Neural cell (in vitro differentiated cells): Measurements from ENCODE around the gene SULT4A1.

Experiments
- CTCF ChIP-seq: fragments of 450-650 bp; IDR thresholded peaks from 2 replicates; pipeline ENCODE4 v1.5.1; 2014; ENCODE audit warnings: antibody characterized with exemption, mild to moderate bottlenecking, moderate library complexity; ENCODE audit not compliant: poor library complexity, severe bottlenecking
- EP300 ChIP-seq: fragments of 450-650 bp; conservative IDR thresholded peaks from 2 replicates; pipeline ENCODE4 v1.6.1; 2014; ENCODE audit warnings: antibody characterized with exemption, mild to moderate bottlenecking, moderate library complexity; ENCODE audit not compliant: poor library complexity, severe bottlenecking
- EZH2 ChIP-seq: fragments of 200-600, 300-800 bp; shearing (Covaris generic), sonication (generic); IDR thresholded peaks from 2 replicates; pipeline ENCODE4 v1.6.1; 2014; ENCODE audit warnings: antibody characterized with exemption, low read length, borderline replicate concordance, mild to moderate bottlenecking; ENCODE audit not compliant: insufficient read depth, poor library complexity, severe bottlenecking
- MXI1 ChIP-seq: fragments of 450-650 bp; conservative IDR thresholded peaks from 2 replicates; pipeline ENCODE4 v1.6.1; 2014; ENCODE audit warnings: antibody characterized with exemption, mild to moderate bottlenecking; ENCODE audit not compliant: poor library complexity, severe bottlenecking
- POLR2AphosphoS5 ChIP-seq: IDR thresholded peaks from 2 replicates; pipeline ENCODE4 v1.6.1; 2012

GRCh38 chr22:43845981-43846380 lies 16.3 kb downstream of the SULT4A1 start:
- TF ChIP-seq CTCF = no peak
- no peak for TF ChIP-seq POLR2AphosphoS5
- no peak for TF ChIP-seq EZH2
- no peak for TF ChIP-seq EP300
- TF ChIP-seq MXI1 = no peak
